Pons (tissue), 1 donor: Measurements from ENCODE around the gene NMRK1.

Experiments used
- DNase-seq: peaks from one replicate; pipeline ENCODE4 v3.0.0-alpha.2; 2016; ENCODE audit warnings: low spot score

Gene NMRK1

DNA sequence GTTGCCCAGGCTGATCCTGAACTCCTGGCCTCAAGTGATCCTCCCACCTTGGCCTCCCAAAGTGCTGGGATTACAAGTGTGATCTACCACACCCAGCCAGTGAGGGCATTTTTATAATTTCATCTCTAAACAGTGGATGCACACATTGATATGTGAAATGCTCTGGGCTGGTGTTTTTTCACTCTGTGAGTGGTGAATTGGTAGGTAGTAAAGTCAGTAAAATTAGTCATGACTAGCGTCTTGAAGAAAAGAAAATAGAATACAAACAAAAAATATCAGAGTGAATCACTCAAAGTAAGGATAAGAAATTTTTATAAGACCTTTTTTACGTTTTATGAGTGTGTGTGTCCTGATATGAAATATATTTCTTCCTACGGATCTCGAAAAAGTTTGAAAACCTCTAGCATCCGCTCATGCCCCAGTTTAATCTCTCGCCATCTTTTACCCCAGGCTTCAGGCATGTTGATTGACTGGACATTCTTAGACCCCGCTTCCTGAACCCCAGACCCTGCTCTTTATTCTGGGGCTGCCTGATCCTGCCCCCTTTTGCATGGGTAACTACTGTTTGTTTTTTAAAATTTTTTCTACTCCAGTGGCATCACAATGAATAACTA, 14.3 kb upstream of the NMRK1 start:
- no peak for DNase-seq

DNA sequence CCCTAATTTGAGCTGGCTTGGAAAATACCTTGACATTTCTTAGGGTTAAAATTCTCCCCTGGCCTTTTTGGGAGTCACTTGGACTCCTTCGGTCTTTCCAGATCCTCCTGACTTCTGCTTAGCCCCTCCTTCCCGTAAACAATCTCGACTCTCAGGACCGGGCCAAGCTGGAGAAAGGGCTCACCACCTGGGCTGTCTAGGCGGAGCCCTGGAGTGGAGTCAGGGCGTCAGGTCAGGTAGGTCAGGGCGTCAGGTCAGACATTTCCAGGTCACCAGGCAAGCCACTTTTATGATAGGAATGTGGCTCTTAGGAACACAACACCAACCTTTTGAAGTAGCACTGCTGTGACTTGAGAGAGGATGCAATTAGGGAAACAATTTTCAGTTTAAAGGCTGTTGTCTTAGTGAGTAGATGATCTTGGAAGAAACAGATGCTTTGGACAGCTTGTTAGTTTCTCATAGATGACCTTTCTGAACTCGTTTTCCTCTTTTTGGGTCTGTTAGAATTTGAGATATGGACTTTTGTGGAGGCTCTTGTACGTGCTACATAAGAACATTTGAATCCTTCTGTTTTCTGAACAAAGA, 13.1 kb upstream of the NMRK1 start:
- no peak for DNase-seq

DNA sequence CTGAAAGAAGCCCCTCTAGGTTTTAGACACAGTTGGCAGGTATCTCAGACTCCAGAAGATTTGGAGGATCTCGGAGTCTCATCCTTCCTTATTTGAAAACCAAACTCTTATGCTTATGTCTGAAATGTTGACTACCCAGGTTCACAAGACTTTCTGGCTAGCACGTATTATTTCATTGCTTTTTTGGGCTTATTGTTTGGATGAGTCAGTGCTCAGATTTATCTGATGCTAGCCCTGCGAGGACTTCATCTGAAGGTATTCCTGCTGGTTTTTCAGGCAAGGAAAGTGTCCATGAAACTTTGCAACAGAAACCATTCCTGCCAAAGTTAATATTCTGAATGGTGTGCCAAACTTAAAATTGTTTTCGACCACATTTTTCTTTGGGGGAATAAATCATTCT, 8.8 kb upstream of the NMRK1 start:
- no peak for DNase-seq

DNA sequence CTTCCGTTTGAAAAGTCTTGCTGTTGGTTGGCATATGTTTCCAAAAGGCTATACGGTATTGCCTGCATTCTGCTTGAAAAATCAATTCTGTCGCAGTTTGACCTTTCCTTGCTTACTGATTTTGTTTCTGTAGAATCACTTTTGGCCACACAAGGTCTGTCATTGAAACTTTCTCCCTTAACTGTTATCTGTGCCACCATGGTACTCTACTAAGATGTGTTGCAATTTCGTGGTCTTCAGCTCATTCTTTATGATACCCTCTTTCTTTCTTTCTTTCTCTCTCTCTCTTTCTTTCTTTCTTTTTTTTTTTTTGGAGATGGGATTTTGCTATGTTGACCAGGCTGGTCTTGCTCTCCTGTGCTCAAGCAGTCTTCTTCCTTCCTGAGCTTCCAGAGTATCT, 4.8 kb upstream of the NMRK1 start:
- DNase-seq: no peak

DNA sequence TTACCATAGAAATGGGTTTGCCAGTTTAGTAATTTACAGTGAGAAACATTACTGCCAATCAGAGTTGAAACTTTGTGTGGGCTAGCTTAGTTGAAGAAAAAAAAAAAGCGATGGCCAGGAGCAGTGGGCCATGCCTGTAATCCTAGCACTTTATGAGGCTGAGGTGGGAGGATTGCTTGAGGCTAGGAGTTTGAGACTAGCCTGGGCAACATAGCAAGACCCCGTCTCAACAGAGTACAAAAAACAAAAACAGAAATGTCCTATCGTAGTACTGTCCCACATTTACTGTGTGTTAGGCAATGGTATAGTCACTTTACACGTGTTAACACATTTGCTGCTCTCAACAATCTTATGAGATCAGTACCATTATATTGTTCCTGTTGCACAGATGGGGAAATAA, 2.6 kb upstream of the NMRK1 start:
- no peak for DNase-seq

DNA sequence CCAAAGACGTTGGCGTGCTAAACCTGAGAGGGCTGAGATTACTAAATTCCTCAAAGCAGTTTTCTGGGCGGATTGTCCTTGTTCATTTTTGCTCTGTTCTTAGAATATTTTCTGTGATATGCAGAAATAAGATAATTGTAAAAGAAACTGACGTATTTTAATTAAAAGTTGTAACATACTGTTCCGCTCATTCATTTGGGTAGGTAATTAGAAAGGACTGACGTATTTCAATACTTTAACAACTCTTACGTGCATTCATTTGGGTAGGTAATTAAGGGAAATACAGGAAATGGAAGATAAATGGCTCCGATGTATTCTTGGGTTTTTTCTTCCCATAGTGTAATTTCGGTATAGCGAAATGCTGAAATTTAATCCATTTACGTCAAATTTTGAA, 1.4 kb upstream of the NMRK1 start:
- no peak for DNase-seq

DNA sequence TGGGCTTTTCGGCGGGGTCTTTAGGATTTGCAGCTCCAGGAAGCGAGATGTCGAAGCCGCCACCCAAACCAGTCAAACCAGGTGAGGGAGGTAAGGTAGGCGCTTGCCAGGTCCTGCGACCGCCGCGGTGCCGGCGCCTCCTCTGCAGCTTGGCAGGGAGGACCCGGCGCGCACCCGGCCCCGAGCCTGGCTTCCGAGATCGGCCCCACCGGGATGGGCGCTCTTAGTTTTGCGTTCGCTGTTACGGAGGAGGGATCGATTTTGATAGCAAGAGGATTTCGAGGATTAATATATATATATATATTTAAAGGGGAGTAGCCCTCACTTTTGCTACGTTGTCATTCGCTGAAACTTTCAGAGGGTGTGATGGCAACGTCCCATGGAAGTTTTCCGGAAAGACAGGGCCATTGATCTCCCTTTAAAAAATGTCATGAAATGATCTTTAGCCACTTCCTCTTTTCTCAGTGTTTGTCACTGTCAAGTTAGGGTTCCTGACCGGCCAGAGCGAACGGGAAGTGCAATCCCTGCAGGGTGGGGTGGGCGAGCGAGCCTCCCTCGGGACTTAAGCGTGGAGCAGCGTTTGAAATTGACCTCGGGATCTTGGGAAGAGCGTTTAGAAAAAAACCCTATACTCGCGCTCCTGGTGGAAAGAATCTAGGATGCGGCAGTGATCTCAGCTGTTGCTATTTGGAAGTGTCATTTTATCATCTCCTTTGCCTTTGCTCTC, 854 bp upstream of the NMRK1 start:
- DNase-seq: peak; percentile 68

DNA sequence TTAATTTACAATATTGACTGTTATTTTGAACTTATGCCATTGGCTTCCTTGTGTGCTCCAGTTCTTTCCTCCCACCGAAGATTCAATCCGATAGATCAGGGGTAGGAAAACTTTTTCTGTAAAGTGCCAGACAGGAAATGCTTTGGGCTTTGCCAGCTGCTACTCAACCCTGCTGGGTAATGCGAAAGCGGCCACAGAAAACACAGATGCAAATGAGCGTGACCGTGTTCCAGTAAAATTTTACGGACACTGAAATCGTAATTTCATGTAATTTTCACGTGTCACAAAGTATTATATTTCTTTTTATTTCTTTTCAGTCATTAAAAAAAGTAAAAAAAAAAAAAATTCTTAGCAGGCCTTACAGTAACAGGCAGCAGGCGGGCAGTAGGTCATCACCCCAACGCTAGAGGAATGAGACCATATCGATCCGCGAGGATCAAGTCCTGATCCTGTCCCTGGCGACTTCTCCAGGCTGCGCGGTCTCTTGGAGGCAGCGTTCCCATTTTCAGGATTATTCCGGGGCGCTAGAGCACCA, 599 bp downstream of the NMRK1 start:
- DNase-seq: peak; percentile 49

DNA sequence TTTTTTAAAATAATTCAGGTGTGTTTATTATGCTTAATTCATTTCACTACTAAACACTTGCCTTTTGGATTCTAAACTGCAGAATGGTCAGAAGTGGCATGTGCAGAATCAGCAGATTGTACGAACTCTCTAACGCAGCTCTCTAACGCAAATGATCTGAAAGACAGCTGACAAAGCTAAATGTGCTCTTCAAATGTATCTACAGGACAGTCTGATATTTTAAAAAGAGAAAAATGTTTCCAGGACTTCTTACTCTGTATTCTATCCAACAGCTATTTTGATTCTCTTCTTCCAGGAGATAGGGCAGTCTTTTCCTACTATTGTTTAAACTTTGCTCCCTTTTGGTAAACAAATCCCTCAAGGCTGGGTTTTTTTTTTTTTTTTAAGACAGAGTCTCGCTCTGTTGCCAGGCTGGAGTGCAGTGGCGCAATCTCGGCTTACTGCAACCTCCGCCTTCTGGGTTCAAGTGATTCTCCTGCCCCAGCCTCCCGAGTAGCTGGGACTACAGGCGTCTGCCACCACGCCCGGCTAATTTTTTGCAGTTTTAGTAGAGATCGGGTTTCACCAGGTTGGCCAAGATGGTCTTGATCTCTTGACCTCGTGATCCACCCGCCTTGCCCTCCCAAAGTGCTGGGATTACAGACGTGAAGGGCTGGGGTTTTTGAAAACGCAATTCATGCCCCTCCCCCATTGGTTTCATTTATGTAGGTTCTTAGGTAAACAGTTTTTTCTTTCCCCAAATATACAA, 1.2 kb downstream of the NMRK1 start:
- DNase-seq: peak; percentile 43

DNA sequence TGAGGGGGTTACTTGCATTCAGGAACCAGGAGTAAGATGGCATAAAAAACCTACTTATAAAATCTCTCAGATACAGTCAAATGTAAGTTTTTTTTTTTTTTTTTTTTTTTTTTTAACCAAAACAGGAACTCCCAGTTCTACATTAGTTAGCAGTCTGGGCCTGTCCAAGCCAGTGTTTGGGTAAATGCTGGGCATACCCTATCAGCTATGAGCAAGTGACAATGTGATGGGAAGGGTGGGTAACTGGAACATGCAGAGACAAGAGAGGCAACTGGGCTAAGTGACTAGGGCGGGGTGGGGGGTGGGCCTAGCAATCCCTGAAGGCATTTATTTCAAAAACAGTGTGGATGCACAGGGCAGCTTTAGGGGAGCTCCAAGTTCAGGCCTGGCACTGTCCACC, 2.3 kb downstream of the NMRK1 start:
- no peak for DNase-seq

DNA sequence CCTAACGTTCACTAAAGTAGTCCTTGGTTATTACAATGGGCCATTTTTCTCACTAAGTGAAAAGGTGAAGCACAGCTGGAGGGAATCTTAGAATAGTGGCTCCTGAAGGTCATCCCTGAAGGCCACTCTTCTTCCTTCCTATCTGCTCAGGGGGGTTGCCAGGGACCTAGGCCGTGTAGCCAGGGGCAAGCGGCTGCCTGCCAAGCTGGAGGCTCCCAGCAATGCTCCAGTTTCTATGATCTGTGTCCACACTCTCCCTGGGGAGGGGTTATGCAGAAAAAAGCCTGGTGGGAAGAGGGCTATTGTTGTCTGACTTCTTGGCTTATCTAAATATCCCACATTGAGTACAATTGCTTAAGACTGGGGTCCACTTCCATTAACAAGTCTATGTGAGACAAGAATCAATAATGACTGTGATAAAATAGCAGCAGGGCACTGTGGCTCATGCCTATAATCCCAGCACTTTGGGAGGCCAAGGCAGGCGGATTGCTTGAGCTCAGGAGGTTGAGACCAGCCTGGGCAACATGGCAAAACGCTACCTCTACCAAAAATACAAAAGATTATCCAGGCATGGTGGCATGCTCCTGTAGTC, 3.8 kb downstream of the NMRK1 start:
- DNase-seq: no peak

DNA sequence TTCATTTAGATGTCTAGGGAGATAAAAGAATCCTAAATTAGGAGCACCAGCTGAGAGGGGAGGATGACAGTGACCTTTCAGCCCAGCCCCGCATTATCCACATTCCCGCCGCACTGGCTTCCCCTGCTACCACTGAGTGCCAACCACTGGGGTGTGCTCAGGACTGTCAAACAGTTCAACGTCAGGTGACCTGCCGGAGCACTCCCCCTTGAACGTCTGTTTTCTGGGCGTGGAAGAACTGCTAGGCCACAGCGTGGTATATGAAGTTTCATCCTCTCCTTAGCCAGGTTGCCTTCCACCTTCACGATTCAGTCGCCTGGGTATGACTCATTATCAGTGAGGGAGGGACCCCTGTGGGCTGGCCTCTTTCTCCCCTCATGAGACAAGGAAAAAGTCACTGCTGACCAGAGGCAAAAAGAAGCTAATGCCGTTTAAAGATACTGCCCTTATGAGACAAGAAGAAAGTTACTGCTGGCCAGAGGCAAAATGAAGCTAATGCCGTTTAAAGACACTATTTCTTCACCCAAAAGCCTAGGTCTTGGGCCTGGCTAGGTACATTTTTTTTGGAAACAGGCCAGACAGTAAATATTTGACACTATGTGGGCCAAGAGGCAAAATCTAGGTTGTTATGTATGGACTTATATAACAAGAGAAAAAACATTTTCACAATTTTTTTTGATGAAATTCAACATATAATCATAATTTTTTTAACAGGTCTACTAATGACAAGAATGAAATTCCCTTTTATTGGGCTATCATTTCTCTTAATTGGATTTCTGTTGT, 4.6 kb downstream of the NMRK1 start:
- peak; percentile 60 for DNase-seq

DNA sequence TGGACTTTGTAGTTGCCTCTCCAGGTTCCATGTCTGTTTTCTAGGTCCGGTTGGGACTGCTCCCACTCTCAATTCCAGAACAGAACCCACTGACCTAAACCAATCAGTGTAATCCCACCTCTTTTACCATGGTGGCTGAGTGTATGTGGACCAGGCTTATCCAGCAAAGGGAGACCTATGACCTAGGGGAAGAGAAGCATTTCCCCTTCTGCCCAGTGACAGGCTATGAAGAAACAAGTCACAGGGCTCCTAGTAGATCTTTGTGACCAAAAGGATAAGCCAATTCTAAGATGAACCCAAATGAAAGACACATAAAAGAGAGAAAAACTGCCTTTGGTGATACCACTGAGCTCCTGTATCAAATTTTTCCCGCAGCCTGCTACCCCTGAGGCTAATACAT, 6.3 kb downstream of the NMRK1 start:
- DNase-seq: no peak

DNA sequence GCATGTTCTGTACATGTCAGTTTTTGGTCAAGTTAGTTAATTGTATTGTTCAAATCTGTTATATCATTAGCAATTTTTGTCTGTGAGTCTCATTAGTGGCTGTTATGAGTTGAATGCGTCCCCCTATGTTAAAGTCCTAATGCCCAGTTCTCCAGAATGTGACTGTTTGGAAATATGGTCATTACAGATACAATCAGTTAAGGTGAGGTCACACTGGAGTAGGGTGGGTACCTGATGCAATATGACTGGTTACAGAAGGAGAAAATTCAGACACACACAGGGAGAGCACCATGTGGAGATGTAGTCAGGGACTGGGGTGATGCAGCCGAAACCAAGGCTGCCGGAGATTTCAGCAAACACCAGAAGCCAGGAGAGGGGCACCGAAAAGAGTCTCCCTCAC, 15.1 kb downstream of the NMRK1 start:
- no peak for DNase-seq

DNA sequence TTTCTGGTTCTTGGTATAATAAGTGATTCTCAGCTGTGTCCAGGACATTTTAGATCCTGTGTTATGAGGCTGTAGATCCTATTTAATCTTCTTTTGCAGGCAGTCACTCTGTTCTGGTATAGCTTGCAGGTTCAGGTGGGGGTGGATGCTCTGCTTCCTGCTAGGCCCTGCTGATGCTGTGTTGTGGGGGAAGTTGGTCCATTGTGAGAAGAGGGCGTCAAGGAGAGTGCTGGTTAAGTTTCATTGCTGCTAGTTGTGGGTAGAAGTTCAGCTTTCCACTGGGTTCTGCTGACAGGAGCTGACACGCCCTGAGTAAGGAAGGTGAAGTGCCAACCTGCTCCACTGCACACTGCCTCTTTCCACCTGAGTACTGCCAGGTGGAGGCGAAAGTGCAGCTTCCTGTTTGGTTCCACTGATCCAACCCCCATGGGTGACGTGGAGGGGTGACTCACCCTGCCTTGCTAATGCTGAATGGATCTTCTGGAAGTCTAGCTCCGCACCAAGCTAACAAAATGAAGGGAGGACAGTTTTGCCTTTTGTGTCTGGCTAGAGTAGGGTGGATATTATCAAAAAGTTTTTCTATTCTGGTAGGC, 16.3 kb downstream of the NMRK1 start:
- no peak for DNase-seq

DNA sequence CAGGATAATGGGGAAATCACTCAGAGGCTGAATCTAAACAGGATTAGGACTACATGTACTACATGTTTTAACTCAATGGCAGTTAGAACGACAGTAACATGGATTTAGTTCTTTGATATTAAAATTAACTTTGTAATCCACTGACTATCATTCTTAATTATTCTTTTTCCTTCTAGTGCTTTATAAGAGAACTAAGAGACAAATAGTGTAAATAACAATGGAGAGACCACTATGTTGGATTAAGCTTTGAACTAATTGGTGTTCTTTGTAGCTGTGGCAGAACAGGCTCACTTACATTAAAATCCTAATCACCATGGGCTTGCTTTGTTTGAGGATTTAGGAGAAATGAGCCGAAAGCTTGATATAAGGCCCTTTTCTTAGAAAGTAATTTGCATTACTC, 18.8 kb downstream of the NMRK1 start:
- DNase-seq: no peak

DNA sequence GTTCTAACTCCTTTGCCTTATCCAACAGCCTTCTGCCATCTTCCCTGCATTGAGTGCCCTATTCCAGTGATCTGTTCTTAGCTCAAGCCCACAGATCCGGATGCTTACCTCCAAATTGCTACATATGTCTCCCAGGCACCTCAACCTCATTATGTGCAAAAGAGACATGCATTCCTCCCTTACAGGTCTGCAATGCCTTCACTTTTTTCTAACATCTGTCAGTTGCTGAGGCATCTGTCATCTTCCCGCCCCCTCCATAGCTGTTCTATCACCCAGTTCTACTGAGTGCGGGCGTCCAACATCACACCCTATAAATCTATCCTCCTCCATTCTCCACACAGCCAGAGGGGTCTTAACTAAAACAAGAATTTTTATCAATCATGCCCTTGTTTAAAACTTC, 20.1 kb downstream of the NMRK1 start:
- no peak for DNase-seq

DNA sequence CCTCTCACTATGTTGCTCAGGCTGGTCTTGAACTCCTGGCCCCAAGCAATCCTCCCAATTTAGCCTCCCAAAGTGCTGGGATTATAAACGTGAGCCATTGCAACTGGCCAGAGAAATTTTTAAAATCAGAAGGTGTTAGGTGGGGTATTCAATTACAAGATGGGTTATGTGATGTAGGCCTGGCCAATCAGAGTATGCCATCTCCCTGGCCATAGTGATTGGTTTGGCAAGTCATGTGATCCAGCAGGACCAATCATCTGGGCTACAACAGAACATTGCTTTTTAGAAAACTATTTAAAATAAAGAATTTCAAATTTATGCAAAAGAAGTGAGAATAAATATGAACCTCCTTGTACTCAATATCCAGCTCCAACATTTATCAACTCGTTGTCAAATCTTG, 22.4 kb downstream of the NMRK1 start:
- DNase-seq: no peak

DNA sequence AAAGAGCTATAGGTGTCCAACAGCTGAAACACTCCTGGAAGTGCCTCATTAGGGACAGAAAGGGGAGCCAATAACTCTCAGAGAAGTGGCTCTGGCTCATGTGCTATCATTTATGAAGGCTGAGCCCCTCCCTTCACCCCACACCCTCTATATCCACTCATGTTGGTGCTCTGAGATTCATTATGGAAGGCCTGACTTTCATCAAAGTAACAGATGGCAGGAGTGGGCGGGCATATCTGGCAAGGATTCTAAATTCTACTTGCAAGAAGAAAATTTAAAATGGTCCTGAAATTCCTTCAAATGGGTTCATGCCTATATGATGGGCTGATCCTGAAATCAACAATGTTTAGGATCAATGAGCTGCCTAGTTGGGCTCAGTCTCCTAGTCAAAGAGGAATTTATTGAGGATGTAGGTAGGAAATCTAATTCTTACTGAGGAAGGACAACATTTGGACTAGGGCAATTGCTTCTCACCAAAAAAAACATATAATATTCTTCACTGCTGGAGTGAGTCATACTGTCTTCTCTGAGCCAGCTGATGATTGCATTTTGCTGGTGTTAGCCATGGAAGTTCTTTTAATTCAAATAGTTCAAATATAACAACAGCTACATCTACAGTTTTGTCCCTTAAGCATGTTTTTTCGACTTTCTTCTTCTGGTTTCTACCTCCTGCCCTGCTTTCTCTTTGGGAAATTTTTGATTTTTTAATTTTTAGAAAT, 23.5 kb downstream of the NMRK1 start:
- no peak for DNase-seq

DNA sequence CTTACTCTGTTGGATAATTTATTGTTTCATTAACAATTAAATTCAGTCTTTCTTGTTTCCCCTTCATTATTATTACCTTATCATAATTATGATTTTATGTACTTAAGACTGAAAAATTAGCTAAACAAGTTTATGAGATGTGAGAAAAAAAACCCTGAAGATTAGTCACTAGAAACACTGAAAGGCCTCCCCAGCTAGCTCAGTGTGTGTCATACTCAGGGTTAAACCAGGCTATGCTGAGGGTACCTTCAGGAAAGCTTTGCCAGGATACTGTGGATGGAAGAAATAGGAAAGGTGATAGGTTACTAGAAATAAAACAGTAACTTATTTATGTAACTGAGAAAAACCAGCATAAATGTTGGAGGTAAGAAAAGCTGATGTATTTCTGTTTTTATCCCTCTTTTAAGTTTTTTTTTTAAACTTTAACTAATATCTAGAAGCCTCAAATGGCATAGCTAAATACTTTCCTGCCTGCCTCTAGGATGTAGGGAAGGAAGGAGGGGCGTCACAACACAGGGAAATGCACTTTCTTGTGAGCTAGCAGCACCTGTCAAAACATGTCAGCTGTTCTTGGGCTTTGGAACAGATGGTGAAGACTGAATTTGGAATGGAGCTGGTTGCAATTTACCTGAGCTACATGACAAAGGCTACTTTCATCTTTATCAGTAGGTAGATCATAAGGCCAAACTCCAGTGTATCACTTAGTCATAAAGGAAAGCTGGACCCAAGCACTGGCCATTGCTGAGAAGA, 24.2 kb downstream of the NMRK1 start:
- DNase-seq: no peak
